Transverse colon (tissue), 4 donors: ENCODE measurements around the gene ALK. TPM values are rescaled to one million over a fixed set of nuclear protein-coding genes. Genes with fewer than 3 reads are reported as not detected.

ENCODE experiments used
- DNase-seq: peaks from one replicate; pipeline ENCODE4 v3.0.0-alpha.2; 2019
- H3K27ac ChIP-seq, 4 donors: fragments of 200-600 bp; sonication (generic); 2 replicates each; pipeline ENCODE4 v1.5.1; 2016 to 2018; ENCODE audit warnings: inconsistent platforms in 4 of 4
- H3K27me3 ChIP-seq: fragments of 200-600 bp; sonication (generic); 2 replicates; pipeline ENCODE4 v1.5.1; 2017; ENCODE audit warnings: inconsistent platforms
- H3K36me3 ChIP-seq, 4 donors: fragments of 200-600 bp; sonication (generic); 2 replicates each; pipeline ENCODE4 v1.5.1; 2017 to 2019; ENCODE audit warnings: inconsistent platforms in 4 of 4
- H3K4me1 ChIP-seq, 4 donors: fragments of 200-600 bp; sonication (generic); 2 replicates each; pipeline ENCODE4 v1.5.1; 2017 to 2020; ENCODE audit warnings: inconsistent platforms in 4 of 4
- H3K4me3 ChIP-seq, 4 donors: fragments of 200-600 bp; sonication (generic); 1 replicate in 1 of 4; 2 replicates in 3 of 4; pipeline versions ENCODE4 v1.5.1 to v1.6.1; 2017 to 2019; ENCODE audit warnings: inconsistent platforms in 4 of 4
- H3K9me3 ChIP-seq, 2 donors: fragments of 200-600 bp; sonication (generic); 2 replicates each; pipeline ENCODE4 v1.5.1; 2017 to 2019; ENCODE audit warnings: inconsistent platforms in 2 of 2
- CTCF ChIP-seq, 5 experiments: fragments of 200-600 bp in 3 of 5; fragments of 450-650 bp in 2 of 5; sonication (generic) in 3 of 5; IDR thresholded peaks; 1 replicate in 2 of 5; 2 replicates in 3 of 5; pipeline ENCODE4 v1.5.1; 2016 to 2017; ENCODE audit warnings: antibody characterized with exemption in 5 of 5, inconsistent platforms in 3 of 5, mild to moderate bottlenecking in 2 of 5, moderate library complexity in 1 of 5
- EP300 ChIP-seq: sonication (generic); formaldehyde crosslinking; IDR thresholded peaks from one replicate; pipeline ENCODE4 v1.6.1; 2017; ENCODE audit warnings: antibody characterized with exemption, low read depth
- POLR2A ChIP-seq: fragments of 450-650 bp; IDR thresholded peaks from one replicate; pipeline ENCODE4 v1.6.1; 2016; ENCODE audit warnings: antibody characterized with exemption, mild to moderate bottlenecking, moderate library complexity
- POLR2AphosphoS5 ChIP-seq, 3 donors: sonication (generic); formaldehyde crosslinking; IDR thresholded peaks; one replicate each; pipeline ENCODE4 v1.6.1; 2016; ENCODE audit warnings: antibody characterized with exemption in 3 of 3
- WGBS, 2 donors: methylation state at CpG; one replicate each; pipeline ENCODE4 v1.1.5; 2018; ENCODE audit warnings: low coverage in 1 of 2; 5-methylcytosine and 5-hydroxymethylcytosine counted together
- in situ Hi-C, 4 donors: fragments of 200-750 bp; cut with MboI; loops; one replicate each; pipeline versions ENCODE4 v1.15.0 to v1.15.1; 2017; ENCODE audit warnings: low sequenced_read_pairs in 3 of 4, low pct_ligation_motif_present in 1 of 4, low pct_unique_long_range_greater_than_20kb in 1 of 4
- intact Hi-C: fragments of 100-400 bp; cut with DNase I; formaldehyde crosslinking; loops from one replicate; pipeline ENCODE4 v1.15.1; 2023; ENCODE audit warnings: low total_unique reads
- total RNA-seq, 4 donors: library from RNA; depleted of rRNA; stranded (reverse); fragments of >200 nt; gene quantifications; one replicate each; pipeline ENCODE4 v1.1.0, GENCODE V29; 2016

The ALK gene
- total RNA-seq, 4 donors from 2014 or later, result 0.32 to 0.82 TPM; not detected in 2

DNA sequence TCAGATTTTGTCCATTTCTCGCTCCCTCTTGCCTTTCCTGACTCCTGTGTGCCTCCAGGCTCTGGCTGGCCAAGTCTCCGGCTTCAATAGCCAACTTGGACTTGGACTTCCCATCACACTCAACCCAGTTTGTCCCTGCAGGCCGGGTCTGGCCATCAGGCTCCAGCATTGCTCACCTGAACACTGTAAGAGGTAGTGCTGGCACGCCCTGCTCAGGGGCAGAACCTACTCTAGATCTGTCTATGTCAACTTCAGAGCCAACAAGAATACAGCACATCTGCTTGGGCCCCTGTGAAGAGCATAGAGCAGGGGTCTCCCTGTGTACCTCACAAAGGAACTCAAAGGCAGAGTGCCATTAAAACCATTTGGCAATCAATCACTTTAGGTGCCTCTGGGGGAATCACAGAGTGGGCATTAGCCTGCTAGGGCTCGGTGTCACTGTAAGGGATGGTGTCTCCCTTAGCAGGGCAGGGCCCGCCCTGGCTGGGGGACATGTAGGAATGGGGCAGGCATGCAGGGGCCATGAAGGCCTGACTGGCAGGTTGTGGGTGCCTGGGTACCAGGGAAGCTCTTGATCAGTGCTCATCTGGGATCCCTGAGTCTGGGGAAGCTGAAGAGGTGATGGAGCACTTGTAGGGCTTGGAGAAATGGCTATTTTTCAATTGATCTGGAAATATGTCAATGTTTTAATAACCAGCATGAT is 480.3 kb downstream of the ALK start:
- H3K9me3 ChIP-seq, result no peaks in the 10 kb centered on the region
- H3K36me3 ChIP-seq, result no peaks in the 10 kb centered on the region
- intact Hi-C loops, result no loop called here
- H3K4me1 ChIP-seq, result no peaks in the 10 kb centered on the region
- TF ChIP-seq POLR2AphosphoS5 (IDR thresholded peaks at IDR 0.05), result no peak
- no peak for TF ChIP-seq POLR2A
- TF ChIP-seq EP300, result no peak
- no peak for TF ChIP-seq CTCF (IDR thresholded peaks at IDR 0.05)
- WGBS, 2 donors, result 69 to 82% methylated on average over 2 to 6 of the region's 6 CpGs
- no peaks in the 10 kb centered on the region for H3K27me3 ChIP-seq
- H3K4me3 ChIP-seq, result no peak overlapping the region
- H3K27ac ChIP-seq, result no peak overlapping the region
- DNase-seq, result no peak
- in situ Hi-C loops, result no loop called here

DNA sequence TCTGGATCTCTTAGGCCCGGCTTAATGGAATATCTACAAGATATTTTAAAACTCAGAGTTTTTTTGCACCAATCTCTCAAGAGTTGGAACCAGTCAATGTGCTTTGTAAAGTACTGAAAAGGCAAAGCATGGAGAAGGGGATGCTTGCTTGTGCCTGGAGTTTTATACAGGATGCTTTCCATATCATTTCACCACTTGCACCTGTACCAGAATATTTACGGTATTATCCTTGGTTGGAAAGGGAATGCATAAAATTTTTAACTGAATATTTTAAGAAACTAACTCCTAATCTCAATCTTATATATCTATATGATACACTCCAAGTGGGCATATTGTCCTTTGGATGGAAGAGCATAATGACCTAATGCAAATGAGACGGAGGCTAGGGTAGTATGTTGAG is 487.5 kb downstream of the ALK start:
- no peaks in the 10 kb centered on the region for H3K9me3 ChIP-seq
- no peak overlapping the region for H3K27ac ChIP-seq
- in situ Hi-C loops (no loop called here), intact Hi-C loops (no loop called here)
- H3K27me3 ChIP-seq, result no peaks in the 10 kb centered on the region
- H3K36me3 ChIP-seq, result no peaks in the 10 kb centered on the region
- no peak for TF ChIP-seq POLR2AphosphoS5 (IDR thresholded peaks at IDR 0.05)
- no peak for DNase-seq
- WGBS, 2 donors, result 88 to 95% methylated on average over 3 of the region's 3 CpGs
- H3K4me1 ChIP-seq, result no peaks in the 10 kb centered on the region
- no peak overlapping the region for H3K4me3 ChIP-seq

DNA sequence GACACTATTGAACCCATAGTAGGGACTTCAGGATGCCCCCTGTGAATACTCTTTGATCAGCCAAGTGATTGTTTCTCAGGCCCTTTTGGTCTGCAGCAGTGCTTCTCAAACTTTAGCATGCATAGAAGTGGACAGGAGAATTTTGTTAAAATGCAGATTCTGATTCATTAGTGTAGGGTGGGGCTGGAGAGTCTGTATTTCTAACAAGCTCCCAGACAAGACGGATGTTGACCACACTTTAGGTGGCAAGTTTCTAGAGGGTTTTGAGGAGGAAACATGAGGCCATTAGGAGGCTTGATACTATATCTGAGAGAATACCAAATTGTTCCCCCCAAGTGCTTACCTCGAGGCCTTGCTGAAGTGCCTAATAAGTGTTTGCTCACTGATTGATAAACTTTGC is 488.3 kb downstream of the ALK start:
- intact Hi-C loops (no loop called here), in situ Hi-C loops (no loop called here)
- Histone ChIP-seq H3K4me3 (no peak overlapping the region), H3K9me3 (no peaks in the 10 kb centered on the region), H3K4me1 (no peaks in the 10 kb centered on the region), H3K27ac (no peak overlapping the region), H3K36me3 (no peaks in the 10 kb centered on the region), H3K27me3 (no peaks in the 10 kb centered on the region)
- no peak for DNase-seq
- WGBS, 2 donors, result 45 to 80% methylated on average over 2 of the region's 2 CpGs
- TF ChIP-seq EP300, result no peak
- no peak for TF ChIP-seq CTCF (IDR thresholded peaks at IDR 0.05)
- no peak for TF ChIP-seq POLR2AphosphoS5 (IDR thresholded peaks at IDR 0.05)
- no peak for TF ChIP-seq POLR2A

- intact Hi-C loops, result no loop called here
- TF ChIP-seq EP300 (no peak), CTCF (IDR thresholded peaks at IDR 0.05) (no peak), POLR2AphosphoS5 (IDR thresholded peaks at IDR 0.05) (no peak), POLR2A (no peak)
- WGBS, 2 donors, result 60 to 81% methylated on average over 1 of the region's 1 CpG
- H3K4me1 ChIP-seq, result no peaks in the 10 kb centered on the region
- in situ Hi-C loops, result no loop called here
- H3K27ac ChIP-seq, result no peak overlapping the region
- no peak overlapping the region for H3K4me3 ChIP-seq
- no peaks in the 10 kb centered on the region for H3K36me3 ChIP-seq
- no peak for DNase-seq
- H3K27me3 ChIP-seq, result no peaks in the 10 kb centered on the region
- H3K9me3 ChIP-seq, result no peaks in the 10 kb centered on the region
Observed at GRCh38 chr2:29431485-29431884, 489.9 kb downstream of the ALK start.
